Esophagus squamous epithelium (tissue), 5 donors: ENCODE measurements around the gene GLTP. TPM values are rescaled to one million over a fixed set of nuclear protein-coding genes. Genes with fewer than 3 reads are reported as not detected.

Experiments
- DNase-seq: peaks from one replicate; lab custom pipeline; 2025; lab: John Stamatoyannopoulos, UW
- H3K27ac ChIP-seq, 4 donors: fragments of 200-600 bp; sonication (generic); one replicate each; pipeline ENCODE4 v1.5.1; 2016 to 2019; ENCODE audit warnings: mild to moderate bottlenecking in 1 of 4
- H3K27me3 ChIP-seq, 4 donors: fragments of 200-600 bp; sonication (generic); 1 replicate in 3 of 4; 2 replicates in 1 of 4; pipeline versions ENCODE4 v1.5.1 to v1.6.0; 2017 to 2021; ENCODE audit warnings: antibody characterized with exemption in 1 of 4
- H3K36me3 ChIP-seq, 3 donors: fragments of 200-600 bp; sonication (generic); one replicate each; pipeline ENCODE4 v1.5.1; 2016 to 2019
- H3K4me1 ChIP-seq, 3 donors: fragments of 200-600 bp; sonication (generic); one replicate each; pipeline ENCODE4 v1.5.1; 2017 to 2019
- H3K4me3 ChIP-seq, 4 donors: fragments of 200-600 bp; sonication (generic); 1 replicate in 3 of 4; 2 replicates in 1 of 4; pipeline ENCODE4 v1.5.1; 2016 to 2019; ENCODE audit warnings: mild to moderate bottlenecking in 2 of 4, moderate library complexity in 1 of 4
- H3K9me3 ChIP-seq, 3 donors: fragments of 200-600 bp; sonication (generic); one replicate each; pipeline ENCODE4 v1.5.1; 2016 to 2019
- POLR2A ChIP-seq, 4 donors: fragments of 450-650 bp; IDR thresholded peaks; one replicate each; pipeline ENCODE4 v1.6.1; 2017; ENCODE audit warnings: antibody characterized with exemption in 4 of 4, mild to moderate bottlenecking in 4 of 4, moderate library complexity in 3 of 4
- WGBS, 2 donors: methylation state at CpG; one replicate each; pipeline ENCODE4 v1.1.5; 2018; 5-methylcytosine and 5-hydroxymethylcytosine counted together
- intact Hi-C: fragments of 100-400 bp; cut with DNase I; formaldehyde crosslinking; loops from one replicate; pipeline ENCODE4 v1.15.0; 2022
- total RNA-seq, 4 donors: library from RNA; depleted of rRNA; stranded (reverse); fragments of >200 nt; gene quantifications; one replicate each; pipeline ENCODE4 v1.1.0, GENCODE V29; 2016
- TF ChIP-seq, protein P1 (sequence below), 6 experiments: fragments of 450-650 bp in 4 of 6; fragments of 200-600 bp in 2 of 6; sonication (generic) in 2 of 6; IDR thresholded peaks; one replicate each; pipeline ENCODE4 v1.5.1; 2016 to 2019; ENCODE audit warnings: antibody characterized with exemption in 6 of 6, mild to moderate bottlenecking in 4 of 6, moderate library complexity in 4 of 6
- donor health status: DM: yes; HTN: yes; CAD: no.

The GLTP gene
- total RNA-seq, 4 donors from 2014 or later, result 315 to 901 (median 457) TPM

DNA sequence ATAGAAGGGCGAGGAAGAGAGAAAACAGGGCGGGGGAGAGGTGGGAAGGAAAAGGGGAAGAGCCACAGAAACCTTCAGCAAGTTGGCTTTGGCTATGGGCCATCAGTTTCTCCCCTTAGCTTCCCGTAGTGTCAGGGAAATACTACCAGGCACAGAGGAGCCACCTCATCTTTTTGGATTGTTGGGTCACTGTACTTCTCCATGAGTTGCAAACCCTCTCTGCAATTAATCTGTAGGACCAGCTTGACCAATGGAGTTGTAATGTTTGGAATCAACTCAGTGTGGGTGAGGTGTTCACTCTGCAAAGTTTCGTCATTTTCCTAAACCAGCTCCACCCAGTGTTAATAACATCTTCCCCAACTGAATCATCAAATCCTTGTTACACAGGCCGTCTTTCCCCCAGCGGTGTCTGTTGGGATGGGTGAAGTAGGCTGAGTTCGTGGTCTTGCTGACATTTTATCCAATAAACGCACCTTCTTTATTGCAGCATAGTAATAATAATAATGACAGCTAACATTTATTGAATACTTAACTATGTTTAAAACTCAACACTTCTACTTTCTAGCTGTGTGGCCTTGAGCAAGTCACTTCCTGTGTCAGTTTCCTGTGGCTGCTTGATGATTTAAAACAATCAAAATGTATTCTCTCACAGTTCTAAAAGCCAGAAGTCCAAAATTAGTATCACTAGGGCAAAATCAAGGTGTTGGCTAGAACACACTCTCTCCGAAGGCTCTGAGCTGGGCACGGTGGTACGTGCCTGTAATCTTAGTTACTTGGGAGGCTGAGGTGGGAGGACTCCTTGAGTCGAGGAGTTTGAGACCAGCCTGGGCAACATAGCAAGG, 8.1 kb upstream of the GLTP start:
- Histone ChIP-seq H3K9me3 (no peaks in the 10 kb centered on the region), H3K27me3 (no peaks in the 10 kb centered on the region), H3K27ac (peak overlapping the region; percentile 84 to 98 (median 88)), H3K4me3 (no peak overlapping the region), H3K4me1 (peaks cover 32 to 95% (median 33%) of the 10 kb centered on the region in 3 donors), H3K36me3 (no peaks in the 10 kb centered on the region)
- TF ChIP-seq POLR2A (IDR thresholded peaks at IDR 0.05), result no peak
- TF ChIP-seq, protein P1, sequence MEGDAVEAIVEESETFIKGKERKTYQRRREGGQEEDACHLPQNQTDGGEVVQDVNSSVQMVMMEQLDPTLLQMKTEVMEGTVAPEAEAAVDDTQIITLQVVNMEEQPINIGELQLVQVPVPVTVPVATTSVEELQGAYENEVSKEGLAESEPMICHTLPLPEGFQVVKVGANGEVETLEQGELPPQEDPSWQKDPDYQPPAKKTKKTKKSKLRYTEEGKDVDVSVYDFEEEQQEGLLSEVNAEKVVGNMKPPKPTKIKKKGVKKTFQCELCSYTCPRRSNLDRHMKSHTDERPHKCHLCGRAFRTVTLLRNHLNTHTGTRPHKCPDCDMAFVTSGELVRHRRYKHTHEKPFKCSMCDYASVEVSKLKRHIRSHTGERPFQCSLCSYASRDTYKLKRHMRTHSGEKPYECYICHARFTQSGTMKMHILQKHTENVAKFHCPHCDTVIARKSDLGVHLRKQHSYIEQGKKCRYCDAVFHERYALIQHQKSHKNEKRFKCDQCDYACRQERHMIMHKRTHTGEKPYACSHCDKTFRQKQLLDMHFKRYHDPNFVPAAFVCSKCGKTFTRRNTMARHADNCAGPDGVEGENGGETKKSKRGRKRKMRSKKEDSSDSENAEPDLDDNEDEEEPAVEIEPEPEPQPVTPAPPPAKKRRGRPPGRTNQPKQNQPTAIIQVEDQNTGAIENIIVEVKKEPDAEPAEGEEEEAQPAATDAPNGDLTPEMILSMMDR (IDR thresholded peaks at IDR 0.05), result peak in 1 of 6 experiments; percentile 32
- 30 to 33% methylated on average over 12 of the region's 12 CpGs for WGBS, 2 donors
- intact Hi-C loops, result no loop called here
- DNase-seq, result no peak

DNA sequence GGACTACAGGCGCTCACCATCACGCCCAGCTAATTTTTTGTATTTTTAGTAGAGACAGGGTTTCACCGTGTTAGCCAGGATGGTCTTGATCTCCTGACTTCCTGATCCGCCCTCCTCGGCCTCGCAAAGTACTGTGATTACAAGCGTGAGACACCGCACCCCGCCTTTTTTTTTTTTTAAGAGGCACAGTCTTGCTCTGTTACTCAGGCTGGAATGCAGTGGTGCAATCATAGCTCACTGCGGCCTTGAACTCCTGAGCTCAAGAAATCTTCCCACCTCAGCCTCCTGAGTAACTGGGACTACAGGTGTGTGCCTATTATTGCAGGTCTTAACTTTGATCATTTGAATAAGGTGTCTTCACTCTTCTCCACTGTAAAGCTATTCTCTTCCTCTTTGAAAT, 5.3 kb upstream of the GLTP start:
- no peak for DNase-seq
- Histone ChIP-seq H3K4me3 (no peak overlapping the region), H3K27ac (peak overlapping the region; percentile 45 to 98 (median 91)), H3K9me3 (no peaks in the 10 kb centered on the region), H3K27me3 (no peaks in the 10 kb centered on the region), H3K36me3 (no peaks in the 10 kb centered on the region), H3K4me1 (peaks cover 30 to 99% (median 39%) of the 10 kb centered on the region in 3 donors)
- intact Hi-C loops, result no loop called here
- WGBS, 2 donors, result 48 to 73% methylated on average over 10 of the region's 10 CpGs
- no peak for TF ChIP-seq POLR2A (IDR thresholded peaks at IDR 0.05)
- TF ChIP-seq, protein P1 (IDR thresholded peaks at IDR 0.05), result peak in 1 of 6 experiments; percentile 40

DNA sequence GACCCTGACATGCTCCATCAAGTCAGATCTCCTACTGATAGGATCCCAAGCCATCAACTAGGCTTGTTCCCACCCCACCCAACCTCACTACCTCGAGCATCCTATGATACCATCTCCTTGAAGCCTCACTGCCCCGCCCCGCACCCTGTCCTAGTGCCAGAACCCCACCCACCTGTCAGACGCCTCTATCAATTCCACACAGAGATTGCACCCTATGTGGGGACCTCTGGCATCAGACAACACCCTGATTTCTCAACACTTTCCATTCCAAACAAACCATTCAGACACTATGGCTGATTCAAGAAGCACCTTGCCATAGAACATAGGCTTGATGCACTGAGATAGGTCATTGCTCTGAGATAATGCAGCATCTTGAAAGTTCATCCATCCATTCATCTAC, 3.1 kb upstream of the GLTP start:
- TF ChIP-seq, protein P1 (IDR thresholded peaks at IDR 0.05), result no peak
- no peak for TF ChIP-seq POLR2A (IDR thresholded peaks at IDR 0.05)
- H3K27me3 ChIP-seq, result no peaks in the 10 kb centered on the region
- no peak for DNase-seq
- WGBS, 2 donors, result 42 to 55% methylated on average over 2 to 4 of the region's 4 CpGs
- H3K36me3 ChIP-seq, result no peaks in the 10 kb centered on the region
- peaks cover 22 to 90% (median 25%) of the 10 kb centered on the region in 3 donors for H3K4me1 ChIP-seq
- no peaks in the 10 kb centered on the region for H3K9me3 ChIP-seq
- peak overlapping the region; percentile 49 to 98 (median 91) for H3K27ac ChIP-seq
- intact Hi-C loops, result no loop called here
- H3K4me3 ChIP-seq, result no peak overlapping the region

DNA sequence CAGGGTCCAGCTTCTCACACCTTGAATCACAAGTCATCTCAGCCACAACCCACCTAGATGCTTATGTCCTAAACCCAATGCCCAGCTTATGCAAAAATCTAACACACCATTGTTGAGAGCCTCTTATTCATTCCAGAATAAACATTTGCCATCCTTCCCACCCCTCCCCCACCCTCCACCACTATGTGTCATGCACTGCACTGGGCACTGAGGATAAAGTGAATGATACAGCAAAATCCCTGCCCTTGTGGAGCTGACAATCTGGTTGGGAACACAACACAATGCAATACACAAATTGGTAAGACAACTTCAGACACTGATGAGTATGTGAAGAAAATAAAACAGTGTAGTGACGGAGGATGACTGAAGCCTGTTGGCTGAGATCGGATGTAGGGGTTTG, 1.4 kb upstream of the GLTP start:
- intact Hi-C loops, result no loop called here
- TF ChIP-seq POLR2A (IDR thresholded peaks at IDR 0.05), result no peak
- TF ChIP-seq, protein P1 (IDR thresholded peaks at IDR 0.05), result no peak
- DNase-seq, result no peak
- H3K27ac ChIP-seq, result peak overlapping the region; percentile 91 to 98 (median 92)
- 64 to 87% methylated on average over 2 of the region's 2 CpGs for WGBS, 2 donors
- no peak overlapping the region for H3K4me3 ChIP-seq
- H3K36me3 ChIP-seq, result no peaks in the 10 kb centered on the region
- no peaks in the 10 kb centered on the region for H3K27me3 ChIP-seq
- H3K9me3 ChIP-seq, result no peaks in the 10 kb centered on the region
- peaks cover 22 to 90% (median 30%) of the 10 kb centered on the region in 3 donors for H3K4me1 ChIP-seq

DNA sequence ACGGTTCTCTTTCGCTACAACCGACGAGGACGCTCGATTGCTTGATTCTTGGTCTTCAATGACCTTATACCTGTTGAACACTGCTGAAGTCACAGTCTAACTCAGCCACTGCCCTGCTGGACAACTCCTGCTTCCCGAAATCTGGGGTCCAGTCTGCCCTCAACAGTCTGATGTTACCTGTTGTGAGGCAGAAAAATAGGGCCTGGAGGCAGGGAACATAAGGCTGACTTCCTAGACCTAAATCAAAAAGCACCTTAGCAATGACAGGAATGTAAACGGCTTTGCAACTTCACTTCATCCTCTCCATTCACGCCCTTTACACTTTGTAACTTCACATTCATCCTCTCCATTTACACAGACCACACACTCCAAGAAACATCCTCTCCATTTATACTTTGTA, 597 bp upstream of the GLTP start:
- Histone ChIP-seq H3K27me3 (no peaks in the 10 kb centered on the region), H3K4me3 (peak overlapping the region; percentile 66 to 94 (median 79)), H3K9me3 (no peaks in the 10 kb centered on the region), H3K36me3 (no peaks in the 10 kb centered on the region), H3K4me1 (peaks cover 22 to 90% (median 33%) of the 10 kb centered on the region in 3 donors), H3K27ac (peak overlapping the region; percentile 91 to 98 (median 92))
- WGBS, 2 donors, result 30 to 31% methylated on average over 3 of the region's 9 CpGs
- intact Hi-C loops, result no loop called here
- no peak for TF ChIP-seq POLR2A (IDR thresholded peaks at IDR 0.05)
- TF ChIP-seq, protein P1 (IDR thresholded peaks at IDR 0.05), result no peak
- no peak for DNase-seq
